NCI-H2171 treated with DMSO at 0.1 percent for 48 hours (cell line): ENCODE data around the gene HOOK1.
"Not testable (repeated sequence)": the region's sequence is repeated elsewhere in the genome, so short reads cannot be mapped to it uniquely, and the experiment has no call there.

ENCODE experiments used
- DNase-seq: peaks from one replicate; lab custom pipeline; 2025; lab: John Stamatoyannopoulos, UW

Gene HOOK1

DNA sequence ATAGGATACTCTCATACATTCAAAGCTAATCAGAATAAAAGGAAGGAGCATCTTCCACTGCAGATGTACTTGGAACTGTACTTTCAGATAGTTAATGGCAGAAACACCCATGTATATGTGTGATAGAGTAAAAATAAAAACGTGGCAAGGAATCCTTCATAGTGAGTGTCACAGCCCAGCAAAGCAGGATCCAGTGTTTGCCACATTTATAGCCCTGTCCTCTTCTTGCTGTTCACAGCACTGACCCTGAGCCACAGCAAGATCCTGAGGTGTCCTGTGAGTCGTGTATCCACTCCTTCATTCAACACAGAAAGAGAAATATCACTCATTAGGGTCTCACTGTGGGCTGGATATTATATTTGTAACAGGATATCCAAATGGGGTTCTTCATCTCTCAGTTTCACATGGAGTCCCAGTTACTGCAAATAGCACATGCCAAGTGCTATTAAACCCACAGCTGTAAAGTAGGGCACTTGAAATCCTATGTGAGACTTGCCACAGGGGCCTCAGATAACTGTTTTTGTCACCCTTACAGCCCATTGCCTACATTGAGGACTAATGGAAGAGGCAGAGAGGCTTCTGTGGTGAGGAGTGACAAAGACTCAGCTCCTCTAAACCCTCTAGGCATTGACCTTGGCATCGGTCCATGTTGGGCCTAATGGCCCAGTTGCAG is 70.5 kb downstream of the HOOK1 start:
- no peak for DNase-seq

DNA sequence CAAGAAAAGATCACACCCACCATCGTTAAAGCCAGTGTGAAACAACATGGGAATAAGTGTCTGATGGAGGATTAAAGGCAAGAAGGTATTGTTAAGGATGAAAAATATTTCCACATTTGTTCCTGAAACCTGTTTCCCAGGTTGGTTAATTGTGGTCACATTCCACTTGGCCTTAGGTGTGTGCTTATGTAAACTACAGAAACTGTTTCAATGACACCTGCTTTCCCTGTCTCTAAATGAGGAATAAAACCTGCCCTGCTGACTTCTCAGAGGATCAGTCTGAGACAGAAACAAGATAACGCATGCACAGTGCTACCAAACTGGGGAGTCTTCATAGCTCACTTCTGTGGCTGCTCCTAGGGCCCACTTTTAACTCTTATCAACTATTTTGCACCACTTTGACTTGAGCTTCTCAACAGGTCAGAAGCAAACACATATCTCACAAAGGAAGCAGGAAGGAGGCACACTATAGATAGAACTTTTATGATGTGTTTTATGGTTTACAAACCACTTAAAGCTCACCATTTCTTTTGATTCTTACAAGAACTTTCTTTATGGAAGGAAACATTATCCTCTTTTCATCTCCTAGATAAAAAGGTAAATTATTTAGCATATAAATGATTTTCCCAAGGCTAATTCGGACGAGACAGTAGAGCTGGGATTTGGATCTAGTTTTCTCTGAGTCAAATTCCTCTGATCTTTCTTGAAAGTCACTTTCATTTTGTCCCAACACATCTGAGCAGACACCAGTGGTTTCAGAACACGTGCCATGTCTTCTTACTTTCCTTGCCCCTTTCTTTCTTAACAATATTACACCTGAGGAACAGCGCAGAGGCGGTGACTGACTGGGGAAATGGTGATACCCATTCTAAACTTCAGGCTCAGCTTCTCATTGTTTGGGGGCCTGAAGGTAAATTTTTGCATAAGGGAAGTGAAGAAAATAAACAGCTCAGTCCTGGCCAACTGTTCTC is 78.4 kb downstream of the HOOK1 start:
- DNase-seq, result no peak

DNA sequence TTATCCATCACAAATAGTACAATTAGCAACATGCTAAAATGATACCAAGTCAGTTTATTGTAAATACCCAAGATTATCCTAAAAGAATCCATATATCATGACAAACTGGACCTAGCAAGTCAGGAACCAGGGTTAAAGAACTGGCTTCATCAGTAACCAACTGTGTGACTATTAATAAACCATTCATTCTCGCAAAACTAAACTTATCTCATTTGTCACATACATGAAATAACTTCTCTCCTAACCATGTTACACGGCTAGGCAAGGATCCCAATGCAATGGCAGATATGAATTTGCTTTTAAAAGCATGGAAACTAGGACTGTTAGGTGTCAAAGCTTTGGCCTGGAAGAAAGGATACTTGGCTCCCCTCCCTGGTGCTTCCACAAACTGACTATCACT is 82.4 kb downstream of the HOOK1 start:
- no peak for DNase-seq

DNA sequence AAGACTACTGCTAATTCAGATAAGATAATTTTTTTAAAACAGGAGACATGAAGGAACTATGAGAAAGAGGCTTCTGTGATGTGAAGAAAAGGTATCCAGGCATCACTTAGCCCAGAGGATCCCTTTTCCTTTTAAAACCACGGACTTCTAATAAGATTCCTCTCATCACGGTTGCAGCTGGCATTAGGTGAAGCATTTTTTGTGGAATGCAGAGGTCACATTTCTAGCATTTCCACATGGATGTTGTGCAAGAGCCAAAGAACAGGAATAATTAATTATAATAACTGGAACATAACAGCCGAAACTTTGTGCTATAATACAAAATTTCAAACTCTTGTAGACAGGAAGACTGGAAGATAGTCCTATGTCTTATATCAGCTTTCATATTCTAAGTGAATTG is 84.2 kb downstream of the HOOK1 start:
- DNase-seq, result no peak

DNA sequence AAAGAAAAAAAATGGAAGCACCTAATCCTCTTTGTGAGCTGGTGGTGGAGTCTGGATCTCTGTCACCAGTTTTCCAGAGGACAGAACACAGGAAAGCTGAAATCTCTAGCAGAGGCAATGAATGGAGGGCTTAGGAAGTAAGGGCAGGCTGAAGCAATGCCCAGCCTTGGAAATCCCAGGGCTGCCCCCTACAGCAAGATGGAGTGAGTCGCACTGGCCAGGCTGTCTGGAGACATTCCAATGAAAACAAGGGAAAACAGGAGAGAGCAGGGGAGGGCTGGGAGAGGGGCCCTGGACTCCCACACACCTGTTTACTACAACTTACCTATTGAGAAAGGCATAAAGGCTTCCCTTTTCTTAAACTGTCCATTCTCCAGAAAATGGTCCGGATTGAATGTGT is 85.9 kb downstream of the HOOK1 start:
- DNase-seq, result no peak

DNA sequence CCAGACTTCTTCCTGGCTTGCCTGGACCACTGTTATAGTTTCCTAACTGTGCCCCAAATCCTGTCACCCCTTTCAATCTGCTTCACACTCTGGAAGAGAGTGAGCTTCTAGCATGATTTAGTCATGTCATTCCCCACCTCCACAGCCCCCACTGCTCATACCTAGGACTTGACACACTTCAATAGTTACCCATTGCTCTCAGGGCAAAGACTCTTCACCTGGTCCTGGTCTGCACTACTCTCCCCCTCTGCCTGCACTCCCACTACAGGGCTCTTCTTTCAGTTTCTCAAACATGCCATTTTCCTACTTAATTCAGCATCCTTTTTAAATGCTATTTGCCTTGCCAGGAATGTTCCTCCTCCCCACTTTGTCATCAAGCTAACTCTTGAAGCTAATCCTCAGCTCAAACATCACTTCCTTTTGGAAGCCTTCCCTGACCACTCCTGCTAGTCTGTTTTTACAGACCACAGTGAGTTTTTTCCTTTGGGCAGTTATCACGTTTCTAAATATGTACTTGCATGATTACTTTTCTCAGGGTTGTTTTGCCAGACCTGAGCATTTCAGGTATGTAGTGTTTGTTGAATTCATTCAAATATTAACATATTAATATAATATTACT is 87.1 kb downstream of the HOOK1 start:
- no peak for DNase-seq

DNA sequence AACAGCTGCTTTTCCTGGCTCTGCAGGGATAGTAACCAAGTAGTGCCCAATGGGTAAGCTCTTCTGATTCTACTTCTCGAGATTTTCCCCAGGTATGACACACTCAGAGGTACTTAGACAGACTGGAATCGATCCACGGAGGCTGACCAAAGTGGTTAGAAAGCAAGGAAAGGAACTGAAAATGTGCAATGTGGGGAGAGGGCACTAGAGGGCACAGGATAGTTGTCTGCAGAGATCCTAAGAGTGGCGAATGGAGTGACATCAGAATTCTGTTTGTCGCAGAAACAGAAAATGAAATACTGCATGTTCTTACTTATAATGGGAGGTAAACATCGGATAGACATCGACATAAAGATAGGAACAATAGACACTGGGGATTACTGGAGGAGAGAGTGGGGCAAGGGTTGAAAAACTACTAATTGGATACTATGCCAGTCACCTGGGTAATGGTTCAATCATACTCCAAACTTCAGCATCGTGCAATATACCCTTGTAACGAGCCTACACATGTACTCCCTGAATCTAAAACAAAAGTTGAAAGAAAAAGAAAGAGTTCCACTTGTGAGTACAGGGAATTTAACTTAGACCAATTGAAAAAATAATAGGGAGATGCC is 88.5 kb downstream of the HOOK1 start:
- DNase-seq, result peak; percentile 6

DNA sequence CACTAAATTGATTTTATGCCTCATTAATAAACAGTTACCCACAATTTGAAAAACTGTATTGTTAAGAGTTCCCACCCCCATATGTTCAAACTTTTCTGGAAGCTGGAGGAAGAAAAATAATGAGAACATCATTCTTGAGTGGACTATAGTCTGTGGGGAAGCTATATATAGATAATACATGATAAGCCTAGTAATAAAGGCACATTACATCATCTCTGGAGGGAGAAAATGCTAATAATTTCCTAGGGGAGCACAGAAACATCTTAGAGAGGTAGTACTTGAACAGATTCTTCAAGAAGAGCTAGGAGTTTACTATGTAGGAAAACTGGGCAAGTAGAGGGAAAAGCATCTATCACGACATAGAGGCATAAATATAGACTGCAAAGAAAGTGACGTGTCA is 92.2 kb downstream of the HOOK1 start:
- no peak for DNase-seq

DNA sequence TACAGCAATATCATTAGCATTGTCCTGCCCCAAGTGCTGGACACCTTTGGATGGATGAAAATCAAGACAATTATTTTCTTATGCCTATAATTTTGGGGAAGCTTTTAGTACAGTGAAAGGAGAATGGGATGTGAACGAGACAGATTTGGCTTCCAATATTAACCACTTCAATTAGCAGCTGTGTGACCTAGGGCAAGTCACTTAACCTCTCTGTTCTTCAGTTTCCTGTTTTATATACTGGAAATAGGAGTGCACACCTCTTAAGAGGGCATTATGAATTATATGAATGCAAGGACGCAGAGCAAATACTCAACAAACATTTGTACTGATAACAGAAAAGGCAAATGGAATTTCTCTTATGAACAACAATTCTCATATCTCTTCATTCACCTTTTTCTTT is 93.3 kb downstream of the HOOK1 start:
- no peak for DNase-seq

DNA sequence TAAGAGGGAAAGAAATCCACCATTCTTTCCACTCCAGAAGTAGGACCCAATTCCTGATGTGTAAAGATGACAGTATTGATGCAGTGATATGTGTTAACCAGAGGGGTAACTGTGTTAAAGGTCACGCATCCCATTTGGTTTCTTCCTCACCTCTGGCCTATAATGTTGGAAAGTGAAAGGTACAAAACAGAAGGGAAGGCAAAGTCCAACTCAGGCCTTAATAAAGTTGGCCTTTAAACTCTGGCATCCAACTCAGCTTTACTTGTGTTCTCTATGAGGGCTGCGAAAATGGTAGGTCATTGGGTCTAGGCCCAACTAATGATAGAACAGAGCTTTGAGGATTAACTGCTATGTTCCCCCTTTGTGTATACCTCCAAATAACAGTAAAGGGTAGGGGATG is 93.9 kb downstream of the HOOK1 start:
- DNase-seq, result no peak

DNA sequence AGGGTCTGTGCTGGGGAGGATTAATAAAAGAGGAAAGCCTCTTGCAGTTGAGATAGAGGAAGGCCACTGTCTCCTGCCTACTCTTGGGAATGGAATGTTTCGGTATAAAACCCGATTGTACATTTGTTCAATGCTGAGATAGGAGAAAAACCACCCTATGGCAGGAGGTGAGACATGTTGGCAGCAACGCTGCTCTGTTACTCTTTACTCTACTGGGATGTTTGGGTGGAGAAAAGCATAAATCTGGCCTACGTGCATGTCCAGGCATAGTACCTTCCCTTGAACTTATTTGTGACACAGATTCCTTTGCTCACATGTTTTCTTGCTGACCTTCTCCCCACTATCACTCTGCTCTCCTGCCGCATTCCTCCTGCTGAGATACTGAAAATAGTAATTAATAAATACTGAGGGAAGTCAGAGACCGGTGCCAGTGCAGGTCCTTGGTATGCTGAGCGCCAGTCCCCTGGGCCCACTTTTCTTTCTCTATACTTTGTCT is 100.1 kb downstream of the HOOK1 start:
- DNase-seq, result not testable (repeated sequence)

DNA sequence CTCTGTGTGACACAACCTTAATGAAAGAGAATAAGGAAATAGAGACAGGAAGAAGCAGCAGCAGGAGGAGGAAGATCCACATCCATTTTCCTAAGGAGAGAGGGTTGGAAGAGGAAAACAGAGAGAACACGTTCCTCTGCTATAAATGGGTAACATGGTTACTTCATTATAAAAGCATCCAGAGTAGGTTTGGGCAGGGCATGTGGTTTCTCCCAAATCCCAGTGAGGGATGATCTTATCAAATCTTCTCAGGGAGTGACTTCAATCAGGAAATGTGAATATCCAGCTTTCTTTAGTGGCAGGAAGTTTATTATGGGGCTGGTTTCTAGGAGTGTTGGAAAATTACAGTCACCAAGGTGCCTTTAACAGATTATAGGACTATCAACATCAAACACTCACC is 100.8 kb downstream of the HOOK1 start:
- no peak for DNase-seq

DNA sequence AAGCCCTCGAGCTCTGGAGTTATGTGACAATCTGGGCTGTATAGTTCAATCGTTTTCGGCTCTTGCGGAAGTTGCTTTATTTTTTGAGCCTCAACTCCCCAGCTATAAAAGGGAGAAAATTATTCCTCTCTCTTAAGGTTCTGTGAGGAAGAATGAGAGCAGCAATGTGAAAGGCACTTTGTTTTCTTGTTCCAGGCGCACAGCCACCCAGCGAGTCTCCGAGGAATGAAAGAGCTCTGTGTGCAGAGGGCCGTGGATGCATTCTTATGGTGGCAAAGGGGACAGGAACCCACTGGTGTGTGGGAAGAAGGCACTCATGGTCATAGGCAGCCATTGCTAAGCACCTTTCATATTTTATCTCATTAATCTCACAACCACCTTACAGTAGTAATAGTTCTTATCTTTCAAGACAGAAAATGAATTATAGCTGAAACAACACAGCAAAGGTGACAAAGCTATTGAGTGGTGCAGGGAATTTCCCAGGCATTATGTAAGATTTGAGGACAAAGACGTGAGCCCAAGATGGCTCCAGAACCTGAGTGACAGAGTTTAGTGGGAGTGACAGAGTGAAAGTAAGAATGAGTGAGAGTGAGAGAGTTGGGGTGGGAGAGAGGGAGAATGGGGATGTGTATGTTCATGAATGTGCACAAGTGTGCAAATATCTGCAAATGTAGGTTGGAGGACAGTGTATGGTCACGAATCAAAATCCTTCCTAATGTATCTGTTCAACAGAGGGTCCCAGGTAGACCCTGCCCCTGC is 102.5 kb downstream of the HOOK1 start:
- no peak for DNase-seq

DNA sequence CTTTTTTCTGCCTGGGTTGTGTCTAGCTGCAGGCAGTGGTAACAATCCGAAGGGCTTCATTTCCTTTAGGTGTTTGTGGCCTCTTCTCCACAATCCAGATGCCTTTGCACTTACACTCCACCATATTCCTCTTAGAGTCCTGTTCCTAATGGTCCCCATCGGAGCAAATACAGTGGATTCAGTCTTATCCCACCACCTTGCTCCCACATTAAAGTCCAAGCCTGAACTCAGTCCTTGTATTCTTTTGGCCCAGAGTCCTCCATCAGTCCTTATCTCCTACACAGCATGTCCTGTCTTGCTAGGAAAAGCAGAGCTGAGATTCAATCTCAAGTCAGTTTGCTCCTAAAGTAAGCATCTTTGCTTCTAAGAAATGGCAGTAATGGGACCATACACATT is 103.0 kb downstream of the HOOK1 start:
- DNase-seq, result no peak

DNA sequence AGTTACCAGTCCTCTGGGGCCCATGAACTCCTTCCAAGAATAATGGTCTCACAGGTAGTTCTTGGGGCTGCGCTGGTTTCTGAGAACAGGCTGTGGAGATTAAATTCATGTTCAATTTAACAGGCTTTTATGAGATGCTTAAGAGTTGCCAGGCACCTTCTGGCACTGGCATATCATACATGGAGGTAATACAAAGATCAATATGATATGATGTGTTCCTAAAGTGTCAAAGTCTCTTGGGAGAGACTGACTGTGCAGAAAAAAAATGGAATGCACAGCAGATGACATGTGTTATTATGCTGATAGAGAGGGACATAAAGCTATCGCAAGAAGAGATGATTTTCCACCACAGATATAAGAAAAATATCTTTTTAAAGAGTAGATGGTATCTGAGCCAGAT is 105.0 kb downstream of the HOOK1 start:
- DNase-seq, result peak; percentile 53

DNA sequence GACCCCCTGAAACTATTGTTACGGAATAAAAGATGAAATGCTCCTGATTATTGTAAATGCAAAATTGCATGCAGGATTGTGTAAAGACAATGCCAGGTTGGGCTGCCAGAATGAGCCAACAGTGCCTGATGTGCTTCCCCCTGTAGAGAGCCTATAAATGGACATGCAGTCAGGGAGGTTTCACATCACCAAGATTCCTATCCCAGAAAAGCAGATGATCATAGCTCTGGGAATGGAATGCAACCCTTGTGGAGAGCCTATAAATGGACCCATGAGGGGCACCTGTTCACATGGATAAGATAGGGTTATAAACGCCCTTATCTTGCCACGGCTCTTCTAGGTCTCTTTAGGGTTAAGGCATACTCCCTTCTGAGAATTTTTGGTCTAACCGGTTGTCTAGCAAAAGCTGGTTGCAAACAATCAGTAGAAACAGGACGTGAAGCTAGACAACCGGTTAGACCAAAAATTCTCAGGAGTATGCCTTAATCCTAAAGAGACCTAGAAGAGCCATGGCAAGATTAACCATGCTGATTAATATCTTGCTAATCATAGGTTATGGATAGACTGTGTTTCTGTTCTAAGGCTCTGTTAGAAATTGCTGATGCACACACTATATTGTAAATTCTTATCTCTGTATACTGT is 106.6 kb downstream of the HOOK1 start:
- DNase-seq, result not testable (repeated sequence)

DNA sequence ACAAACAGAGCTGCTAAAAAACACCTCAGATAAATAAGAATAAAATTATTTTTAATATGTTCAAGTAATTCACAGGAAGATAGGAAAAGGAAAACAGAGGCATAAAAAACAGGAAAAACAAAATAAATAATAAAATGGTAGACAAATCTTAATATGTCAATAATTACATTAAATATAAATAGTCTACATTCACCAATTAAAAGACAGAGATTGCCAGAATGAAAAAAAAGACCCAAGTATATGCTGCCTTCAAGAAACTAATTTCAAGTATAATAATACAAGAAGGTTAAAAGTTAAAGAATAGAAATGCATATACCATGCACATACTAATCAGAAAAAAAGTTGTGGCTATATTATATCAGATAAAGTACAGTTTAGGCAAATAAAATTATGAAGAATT is 109.9 kb downstream of the HOOK1 start:
- DNase-seq, result no peak
